GM18526 (cell line): Measurements from ENCODE around the gene ZNF280D.

ENCODE experiments used
- POLR2A ChIP-seq: IDR thresholded peaks from 3 replicates; pipeline ENCODE4 v1.6.1; 2011; ENCODE audit not compliant: insufficient read length; ENCODE audit errors: extremely low read depth

Gene ZNF280D, protein sequence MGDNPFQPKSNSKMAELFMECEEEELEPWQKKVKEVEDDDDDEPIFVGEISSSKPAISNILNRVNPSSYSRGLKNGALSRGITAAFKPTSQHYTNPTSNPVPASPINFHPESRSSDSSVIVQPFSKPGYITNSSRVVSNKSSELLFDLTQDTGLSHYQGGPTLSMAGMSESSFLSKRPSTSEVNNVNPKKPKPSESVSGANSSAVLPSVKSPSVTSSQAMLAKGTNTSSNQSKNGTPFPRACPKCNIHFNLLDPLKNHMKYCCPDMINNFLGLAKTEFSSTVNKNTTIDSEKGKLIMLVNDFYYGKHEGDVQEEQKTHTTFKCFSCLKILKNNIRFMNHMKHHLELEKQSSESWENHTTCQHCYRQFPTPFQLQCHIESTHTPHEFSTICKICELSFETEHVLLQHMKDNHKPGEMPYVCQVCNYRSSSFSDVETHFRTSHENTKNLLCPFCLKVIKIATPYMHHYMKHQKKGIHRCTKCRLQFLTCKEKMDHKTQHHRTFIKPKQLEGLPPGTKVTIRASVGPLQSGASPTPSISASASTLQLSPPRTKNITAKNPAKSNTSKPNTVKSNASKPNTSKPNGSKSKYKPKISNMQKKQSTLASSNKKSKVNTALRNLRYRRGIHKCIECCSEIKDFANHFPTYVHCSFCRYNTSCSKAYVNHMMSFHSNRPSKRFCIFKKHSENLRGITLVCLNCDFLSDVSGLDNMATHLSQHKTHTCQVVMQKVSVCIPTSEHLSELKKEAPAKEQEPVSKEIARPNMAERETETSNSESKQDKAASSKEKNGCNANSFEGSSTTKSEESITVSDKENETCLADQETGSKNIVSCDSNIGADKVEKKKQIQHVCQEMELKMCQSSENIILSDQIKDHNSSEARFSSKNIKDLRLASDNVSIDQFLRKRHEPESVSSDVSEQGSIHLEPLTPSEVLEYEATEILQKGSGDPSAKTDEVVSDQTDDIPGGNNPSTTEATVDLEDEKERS

GRCh38 chr15:56733136-56734012, at the start of gene ZNF280D:
Gene ZNF280D (minus strand): TSS chr15:56733509. CDS start chr15:56707109, 26,400 bp downstream.
- peak; percentile 60 for TF ChIP-seq POLR2A

- TF ChIP-seq POLR2A = no peak
These were observed 49.0 kb upstream of the ZNF280D start for GRCh38 chr15:56782306-56782705.

GRCh38 chr15:56781666-56782065, 48.4 kb upstream of the ZNF280D start:
- no peak for TF ChIP-seq POLR2A

DNA sequence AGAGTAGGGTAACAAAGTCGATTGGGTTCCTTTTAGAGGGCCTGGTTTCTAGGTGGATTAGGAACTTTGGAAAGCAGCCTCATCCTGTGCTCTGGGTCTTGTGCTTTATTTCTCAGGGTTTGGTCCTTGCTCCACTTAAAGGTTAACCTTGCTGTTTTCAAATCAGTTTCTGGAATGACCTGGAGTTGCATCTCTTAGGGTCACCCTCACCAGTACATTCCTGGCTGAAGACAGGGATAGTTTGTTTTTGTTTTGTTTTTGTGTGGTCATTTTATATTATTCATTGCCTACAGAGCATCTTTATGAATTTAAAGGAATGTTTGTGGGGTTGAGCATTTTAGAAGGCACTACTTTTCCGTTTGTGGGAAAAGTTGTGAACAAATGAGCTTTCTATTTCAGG, 45.5 kb upstream of the ZNF280D start:
- no peak for TF ChIP-seq POLR2A

- no peak for TF ChIP-seq POLR2A
These were observed 43.5 kb upstream of the ZNF280D start for GRCh38 chr15:56776839-56777238.

DNA sequence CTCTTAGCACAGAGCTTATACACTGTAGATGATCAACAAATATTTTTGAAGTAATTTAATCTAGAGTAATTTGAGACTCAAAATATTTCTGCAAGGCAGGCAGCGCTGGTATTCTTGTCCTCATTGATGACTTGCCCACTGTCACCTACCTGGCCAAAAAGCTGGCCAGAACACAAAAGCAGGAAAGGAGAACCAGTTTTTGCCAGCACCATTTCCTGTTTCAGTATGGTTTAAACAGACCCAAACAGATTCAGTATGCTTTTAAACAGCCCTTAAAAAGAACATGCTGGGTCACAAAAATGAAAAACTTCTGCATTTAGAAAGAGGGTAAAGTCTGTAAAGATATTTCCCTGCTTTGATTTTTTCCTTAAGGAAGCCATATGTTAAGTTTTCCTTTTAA, 42.3 kb upstream of the ZNF280D start:
- no peak for TF ChIP-seq POLR2A

GRCh38 chr15:56774356-56774755, 41.0 kb upstream of the ZNF280D start:
- TF ChIP-seq POLR2A = no peak

DNA sequence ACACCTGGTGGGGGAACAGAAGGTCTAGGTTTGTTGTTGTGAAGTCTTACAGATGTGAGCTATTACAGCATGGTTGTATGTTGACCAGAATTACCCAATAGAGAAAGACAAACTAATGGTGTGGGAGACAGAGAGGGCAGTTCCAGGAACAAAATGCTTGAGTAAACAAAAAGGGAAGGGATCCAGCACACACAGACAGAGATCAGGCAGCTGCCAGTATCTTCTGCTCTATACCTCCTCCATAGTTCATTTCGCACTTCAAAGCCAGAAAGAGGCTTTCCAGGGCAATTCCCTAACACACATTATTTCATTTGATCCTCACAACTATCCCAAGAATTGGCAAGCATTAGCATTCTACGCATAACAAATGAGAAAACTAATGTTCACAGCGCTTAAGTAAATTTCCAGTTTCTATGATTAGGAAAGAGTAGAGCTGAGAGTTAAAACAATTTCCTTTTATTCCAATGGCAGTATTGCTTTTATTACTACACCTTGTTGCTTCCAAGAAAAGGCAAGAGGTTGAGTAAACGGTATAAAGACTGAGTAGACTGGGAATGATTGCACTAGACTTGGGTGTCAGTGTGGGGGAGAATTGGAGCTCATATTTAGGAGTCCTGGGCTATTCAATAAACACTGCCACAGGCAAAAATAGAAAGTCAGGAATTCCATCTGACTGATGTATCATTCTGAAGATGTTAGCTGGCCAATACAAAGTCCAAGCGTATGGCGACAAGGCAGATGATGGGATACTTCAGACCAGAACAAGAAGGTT, 39.7 kb upstream of the ZNF280D start:
- no peak for TF ChIP-seq POLR2A

GRCh38 chr15:56770173-56770572, 36.9 kb upstream of the ZNF280D start:
- no peak for TF ChIP-seq POLR2A

- TF ChIP-seq POLR2A = no peak
These were observed 34.0 kb upstream of the ZNF280D start for GRCh38 chr15:56767315-56767714.

GRCh38 chr15:56765251-56765650, 31.9 kb upstream of the ZNF280D start:
- TF ChIP-seq POLR2A = no peak

- TF ChIP-seq POLR2A = no peak
These were observed 30.0 kb upstream of the ZNF280D start for GRCh38 chr15:56763141-56763895.

- TF ChIP-seq POLR2A = no peak
These were observed 26.9 kb upstream of the ZNF280D start for GRCh38 chr15:56760186-56760585.
